Stimulated activated CD8-positive, alpha-beta memory T cell treated with anti-CD3 and anti-CD28 coated beads, Interleukin-7, amount 100 ng/mL, for 48 hours (primary cell): Measurements from ENCODE around the gene COX7A1.
"Not testable (repeated sequence)": the region's sequence is repeated elsewhere in the genome, so short reads cannot be mapped to it uniquely, and the experiment has no call there.

Experiments
- DNase-seq, 2 donors: peaks; one replicate each; pipeline ENCODE4 v3.0.0-alpha.2; 2020; ENCODE audit warnings: low read depth in 1 of 2; ENCODE audit errors: extremely low read depth in 1 of 2

Gene COX7A1

DNA sequence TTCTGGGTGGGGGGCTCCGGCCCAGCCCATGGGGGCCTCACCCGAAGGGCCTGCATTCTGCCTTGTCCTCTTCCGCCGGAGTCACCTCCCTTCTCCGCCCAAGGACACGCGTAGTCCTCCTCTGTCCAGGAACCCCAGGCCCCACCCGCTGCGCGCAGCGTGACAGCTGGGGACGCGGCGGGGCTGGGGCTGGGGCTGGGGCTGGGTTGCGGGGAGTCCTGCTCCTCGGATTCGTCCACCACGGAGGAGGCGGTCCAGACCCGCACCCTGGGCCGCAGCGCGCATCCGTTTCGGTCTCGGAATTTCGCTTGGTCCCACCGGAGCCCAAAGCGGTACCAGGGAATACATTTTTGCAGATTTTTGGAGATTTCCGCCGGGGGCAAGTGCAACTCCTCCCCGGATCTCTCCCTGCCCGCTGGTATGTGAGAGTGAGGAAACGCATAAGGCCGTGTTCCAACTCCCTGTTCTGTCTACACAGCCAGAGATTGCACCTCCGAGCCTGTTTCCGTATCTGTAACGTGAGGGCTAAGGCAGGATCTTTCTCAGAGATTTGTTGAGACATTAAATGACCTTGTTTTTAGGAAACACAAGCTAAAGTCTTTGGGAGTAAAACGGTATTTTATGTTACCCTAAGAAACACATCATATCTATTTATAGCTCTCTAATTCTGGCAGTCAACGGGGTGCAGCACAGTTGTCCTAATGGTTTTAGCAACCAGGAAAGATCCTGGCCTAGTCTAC, at the start of gene COX7A1:
COX7A1 (minus strand) TSS at position 96 of the 740 bp plus-strand sequence; CDS start at position 56, 40 bp downstream.
- no peak for DNase-seq

- DNase-seq = no peak
Measured at GRCh38 chr19:36201684-36202083, 49.4 kb upstream of the COX7A1 start.

DNA sequence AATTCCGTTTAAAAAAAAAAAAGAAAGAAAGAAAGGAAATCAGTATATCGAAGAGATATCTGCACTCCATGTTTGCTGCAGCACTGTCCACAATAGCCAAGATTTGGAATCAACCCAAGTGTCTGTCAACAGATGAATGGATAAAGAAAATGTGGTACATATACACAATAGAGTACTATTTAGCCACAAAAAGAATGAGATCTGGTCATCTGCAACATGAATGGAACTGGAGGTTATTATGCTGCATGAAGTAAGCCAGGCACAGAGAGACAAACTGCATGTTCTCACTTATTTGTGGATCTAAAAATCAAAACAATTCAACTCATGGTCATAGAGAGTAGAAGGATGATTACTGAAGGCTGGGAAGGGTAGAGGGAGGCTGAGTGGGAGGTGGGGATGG, 45.9 kb upstream of the COX7A1 start:
- no peak for DNase-seq

GRCh38 chr19:36196249-36196648, 44.0 kb upstream of the COX7A1 start:
- no peak for DNase-seq

- not testable (repeated sequence) for DNase-seq
Measured at GRCh38 chr19:36186722-36187121, 34.5 kb upstream of the COX7A1 start.

- DNase-seq = no peak
Measured at GRCh38 chr19:36183245-36183628, 31.0 kb upstream of the COX7A1 start.

- no peak for DNase-seq
Measured at GRCh38 chr19:36182612-36183244, 30.5 kb upstream of the COX7A1 start.

- not testable (repeated sequence) for DNase-seq
Measured at GRCh38 chr19:36179077-36179476, 26.8 kb upstream of the COX7A1 start.

GRCh38 chr19:36173846-36174245, 21.6 kb upstream of the COX7A1 start:
- DNase-seq = not testable (repeated sequence)

- no peak for DNase-seq
Measured at GRCh38 chr19:36172852-36173251, 20.6 kb upstream of the COX7A1 start.

- DNase-seq = no peak
Measured at GRCh38 chr19:36169084-36169760, 17.0 kb upstream of the COX7A1 start.

DNA sequence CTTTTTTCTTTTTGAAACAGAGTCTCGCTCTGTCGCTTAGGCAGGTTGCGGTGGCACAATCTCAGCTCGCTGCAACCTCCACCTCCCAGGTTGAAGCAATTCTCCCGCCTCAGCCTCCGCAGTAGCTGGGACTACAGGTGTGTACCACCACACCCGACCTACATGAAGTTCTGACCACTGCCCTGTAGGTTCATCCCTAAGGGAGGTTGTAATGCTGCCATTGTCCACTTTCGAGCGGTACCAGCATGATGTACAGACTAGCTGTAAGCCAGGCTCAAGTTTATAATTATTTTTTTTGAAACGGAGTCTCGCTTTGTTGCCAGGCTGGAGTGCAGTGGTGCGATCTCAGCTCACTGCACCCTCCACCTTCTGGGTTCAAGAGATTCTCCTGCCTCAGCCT, 11.6 kb upstream of the COX7A1 start:
- no peak for DNase-seq

- DNase-seq = no peak
Measured at GRCh38 chr19:36160821-36161596, 8.8 kb upstream of the COX7A1 start.

DNA sequence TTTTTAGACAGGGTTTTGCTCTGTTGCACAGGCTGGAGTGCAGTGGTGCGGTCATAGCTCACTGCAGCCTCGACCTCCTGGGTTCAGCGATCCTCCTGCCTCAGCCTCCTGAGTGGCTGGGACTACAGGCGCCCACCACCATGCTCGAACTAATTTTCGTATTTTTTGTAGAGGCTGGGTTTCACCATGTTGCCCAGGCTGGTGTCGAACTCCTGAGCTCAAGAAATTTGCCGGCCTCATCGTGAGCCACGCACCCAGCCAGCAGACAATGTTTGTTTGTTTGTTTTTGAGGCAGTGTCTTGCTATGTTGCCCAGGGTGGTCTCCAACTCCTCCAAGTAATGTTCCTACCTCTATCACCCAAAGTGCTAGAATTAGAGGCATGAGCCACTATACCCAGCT, 879 bp upstream of the COX7A1 start:
- no peak for DNase-seq

- DNase-seq = no peak
Measured at GRCh38 chr19:36152019-36152351, 262 bp downstream of the COX7A1 start.

DNA sequence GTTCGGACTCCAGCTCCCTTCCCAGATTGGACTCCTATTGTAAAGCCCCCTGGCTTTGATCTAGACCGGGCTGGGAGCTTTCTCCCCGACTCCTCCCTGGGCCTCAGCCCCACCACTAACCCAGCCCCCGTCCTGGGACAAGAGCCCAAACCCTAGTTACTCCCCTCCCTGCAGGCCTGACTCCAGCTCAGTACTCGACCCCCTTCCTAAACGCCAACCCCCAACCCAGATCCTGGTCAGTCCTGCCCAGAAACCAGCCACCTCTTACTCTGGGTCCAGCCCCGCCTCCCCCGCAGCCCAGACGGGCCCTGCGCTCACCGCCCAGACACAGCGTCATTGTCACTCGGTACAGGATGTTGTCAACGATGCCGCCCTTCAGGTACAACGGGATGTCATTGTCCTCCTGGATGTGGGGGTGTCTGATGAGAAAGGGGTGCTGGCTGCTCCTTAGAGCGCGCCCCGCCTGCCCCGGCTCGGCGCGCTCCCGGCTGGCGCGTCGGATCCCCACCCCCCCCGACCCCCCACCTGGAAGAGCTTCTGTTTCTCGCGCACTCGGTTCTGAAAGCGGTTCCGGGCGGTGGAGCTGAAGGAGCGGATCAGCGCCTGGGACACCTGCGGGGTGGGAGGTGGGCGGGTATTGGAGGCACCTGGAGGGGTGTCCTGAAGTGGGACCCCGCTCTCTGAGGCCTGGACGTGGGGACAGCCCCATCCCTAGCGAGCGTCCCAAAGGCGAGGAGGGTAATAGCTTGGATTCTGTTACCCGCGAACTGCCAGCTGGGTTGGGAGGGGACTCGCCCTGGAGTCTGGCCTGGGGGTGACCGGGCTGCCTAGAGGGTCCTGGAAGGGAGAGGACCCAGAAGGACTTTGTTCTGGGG, 866 bp downstream of the COX7A1 start:
- DNase-seq = no peak

DNA sequence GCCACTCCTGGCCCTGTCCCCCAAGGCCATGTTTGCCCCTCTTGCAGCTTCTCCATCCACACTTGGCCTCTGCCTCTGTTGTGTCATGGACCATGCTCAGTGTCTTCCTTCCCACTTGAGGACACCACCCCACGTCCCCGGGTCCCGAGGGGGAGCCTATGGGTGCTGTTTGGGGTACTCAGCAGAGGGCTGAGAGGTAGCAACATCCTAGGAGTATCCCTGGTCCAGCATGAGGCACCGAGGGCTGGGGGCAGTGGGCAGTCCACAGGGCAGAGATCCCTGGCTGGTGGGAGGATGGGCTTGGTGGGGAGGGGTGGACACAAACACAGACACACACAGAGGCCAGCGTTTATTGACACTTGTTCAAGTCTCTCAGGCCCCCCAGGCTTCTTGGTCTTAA, 1.7 kb downstream of the COX7A1 start:
- DNase-seq = no peak

- no peak for DNase-seq
Measured at GRCh38 chr19:36149673-36150406, 2.4 kb downstream of the COX7A1 start.

GRCh38 chr19:36144624-36145023, 7.6 kb downstream of the COX7A1 start:
- DNase-seq = no peak

DNA sequence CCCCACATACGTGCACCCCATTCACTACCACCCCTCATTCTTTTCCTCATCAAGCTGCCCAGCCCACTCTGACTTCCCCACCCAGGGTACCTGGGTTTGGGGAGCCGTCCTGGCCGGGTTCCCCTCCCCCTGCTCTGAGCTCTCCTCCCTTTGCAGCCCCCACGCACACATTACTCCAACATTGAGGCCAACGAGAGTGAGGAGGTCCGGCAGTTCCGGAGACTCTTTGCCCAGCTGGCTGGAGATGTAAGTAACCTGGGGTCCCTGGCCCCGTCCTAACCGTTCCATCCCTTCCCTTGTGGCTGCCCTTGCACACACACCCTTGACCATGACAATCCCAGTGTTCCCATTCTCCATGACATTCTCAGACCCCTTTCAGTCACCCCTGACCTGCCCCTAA, 9.8 kb downstream of the COX7A1 start:
- no peak for DNase-seq
